ENCODE measurements around the gene PRR16. TPM values are rescaled to one million over a fixed set of nuclear protein-coding genes. Genes with fewer than 3 reads are reported as not detected.

The PRR16 gene
- polyA plus RNA-seq, 4 donors, result 2.4 to 3.0 (median 2.7) TPM; not detected in 1

- no peaks in the 10 kb centered on the region for H3K27me3 ChIP-seq (ENCODE audit: control insufficient read depth in 3 of 3, insufficient read depth in 3 of 3, low read length in 3 of 3)
- DNase-seq, result no peak
- no peak overlapping the region for H3K27ac ChIP-seq (ENCODE audit: low read depth in 1 of 3, low read length in 2 of 3)
- H3K4me1 ChIP-seq (ENCODE audit: control insufficient read depth in 3 of 3, insufficient read depth in 2 of 3, low read depth in 1 of 3, low read length in 2 of 3), result no peaks in the 10 kb centered on the region
- H3K9me3 ChIP-seq (ENCODE audit: control insufficient read depth in 2 of 2, insufficient read depth in 1 of 2, low read depth in 1 of 2, low read length in 1 of 2), result peaks cover 0 to 6% of the 10 kb centered on the region in 2 donors
- no peak for FAIRE-seq
- no peak overlapping the region for H3K4me3 ChIP-seq (ENCODE audit: low read depth in 1 of 3, low read length in 3 of 3)
- no peaks in the 10 kb centered on the region for H3K36me3 ChIP-seq (ENCODE audit: control insufficient read depth in 3 of 3, insufficient read depth in 2 of 3, low read depth in 1 of 3, low read length in 3 of 3)
Observed at GRCh38 chr5:120568711-120569110, 104.6 kb downstream of the PRR16 start.

GRCh38 chr5:120576588-120576987 lies 112.5 kb downstream of the PRR16 start:
- no peaks in the 10 kb centered on the region for H3K9me3 ChIP-seq (ENCODE audit: control insufficient read depth in 2 of 2, insufficient read depth in 1 of 2, low read depth in 1 of 2, low read length in 1 of 2)
- no peak for DNase-seq
- H3K36me3 ChIP-seq (ENCODE audit: control insufficient read depth in 3 of 3, insufficient read depth in 2 of 3, low read depth in 1 of 3, low read length in 3 of 3), result no peaks in the 10 kb centered on the region
- H3K27ac ChIP-seq (ENCODE audit: low read depth in 1 of 3, low read length in 2 of 3), result no peak overlapping the region
- no peaks in the 10 kb centered on the region for H3K27me3 ChIP-seq (ENCODE audit: control insufficient read depth in 3 of 3, insufficient read depth in 3 of 3, low read length in 3 of 3)
- 28 to 53% (median 39%) methylated on average over 1 of the region's 1 CpG for WGBS, 3 donors
- no peak overlapping the region for H3K4me3 ChIP-seq (ENCODE audit: low read depth in 1 of 3, low read length in 3 of 3)
- no peaks in the 10 kb centered on the region for H3K4me1 ChIP-seq (ENCODE audit: control insufficient read depth in 3 of 3, insufficient read depth in 2 of 3, low read depth in 1 of 3, low read length in 2 of 3)
- no peak for FAIRE-seq

- no peak for FAIRE-seq
- WGBS, 3 donors, result 12 to 37% (median 30%) methylated on average over 2 of the region's 2 CpGs
- H3K27ac ChIP-seq (ENCODE audit: low read depth in 1 of 3, low read length in 2 of 3), result no peak overlapping the region
Observed at GRCh38 chr5:120582635-120583034, 118.5 kb downstream of the PRR16 start.

GRCh38 chr5:120586646-120587045 lies 122.5 kb downstream of the PRR16 start:
- H3K4me3 ChIP-seq (ENCODE audit: low read depth in 1 of 3, low read length in 3 of 3), result no peak overlapping the region
- DNase-seq (no peak), FAIRE-seq (no peak)
- H3K4me1 ChIP-seq (ENCODE audit: control insufficient read depth in 3 of 3, insufficient read depth in 2 of 3, low read depth in 1 of 3, low read length in 2 of 3), result no peaks in the 10 kb centered on the region
- no peak overlapping the region for H3K27ac ChIP-seq (ENCODE audit: low read depth in 1 of 3, low read length in 2 of 3)
- no peaks in the 10 kb centered on the region for H3K9me3 ChIP-seq (ENCODE audit: control insufficient read depth in 2 of 2, insufficient read depth in 1 of 2, low read depth in 1 of 2, low read length in 1 of 2)
- H3K27me3 ChIP-seq (ENCODE audit: control insufficient read depth in 3 of 3, insufficient read depth in 3 of 3, low read length in 3 of 3), result no peaks in the 10 kb centered on the region
- H3K36me3 ChIP-seq (ENCODE audit: control insufficient read depth in 3 of 3, insufficient read depth in 2 of 3, low read depth in 1 of 3, low read length in 3 of 3), result no peaks in the 10 kb centered on the region
- WGBS, 3 donors, result 55 to 76% (median 60%) methylated on average over 1 of the region's 1 CpG

More at GRCh38 chr5:120582635-120583034, 118.5 kb downstream of the PRR16 start:
- H3K9me3 ChIP-seq (ENCODE audit: control insufficient read depth in 2 of 2, insufficient read depth in 1 of 2, low read depth in 1 of 2, low read length in 1 of 2), result no peaks in the 10 kb centered on the region
- H3K27me3 ChIP-seq (ENCODE audit: control insufficient read depth in 3 of 3, insufficient read depth in 3 of 3, low read length in 3 of 3), result no peaks in the 10 kb centered on the region
- H3K4me1 ChIP-seq (ENCODE audit: control insufficient read depth in 3 of 3, insufficient read depth in 2 of 3, low read depth in 1 of 3, low read length in 2 of 3), result no peaks in the 10 kb centered on the region
- no peak for DNase-seq
- no peaks in the 10 kb centered on the region for H3K36me3 ChIP-seq (ENCODE audit: control insufficient read depth in 3 of 3, insufficient read depth in 2 of 3, low read depth in 1 of 3, low read length in 3 of 3)
- H3K4me3 ChIP-seq (ENCODE audit: low read depth in 1 of 3, low read length in 3 of 3), result no peak overlapping the region

- Histone ChIP-seq H3K4me3 (ENCODE audit: low read depth in 1 of 3, low read length in 3 of 3) (no peak overlapping the region), H3K27me3 (ENCODE audit: control insufficient read depth in 3 of 3, insufficient read depth in 3 of 3, low read length in 3 of 3) (no peaks in the 10 kb centered on the region), H3K36me3 (ENCODE audit: control insufficient read depth in 3 of 3, insufficient read depth in 2 of 3, low read depth in 1 of 3, low read length in 3 of 3) (no peaks in the 10 kb centered on the region), H3K9me3 (ENCODE audit: control insufficient read depth in 2 of 2, insufficient read depth in 1 of 2, low read depth in 1 of 2, low read length in 1 of 2) (no peaks in the 10 kb centered on the region), H3K27ac (ENCODE audit: low read depth in 1 of 3, low read length in 2 of 3) (no peak overlapping the region), H3K4me1 (ENCODE audit: control insufficient read depth in 3 of 3, insufficient read depth in 2 of 3, low read depth in 1 of 3, low read length in 2 of 3) (no peaks in the 10 kb centered on the region)
- WGBS, 3 donors, result 57 to 72% (median 70%) methylated on average over 2 of the region's 2 CpGs
- no peak for FAIRE-seq
- no peak for DNase-seq
Observed at GRCh38 chr5:120591911-120592310, 127.8 kb downstream of the PRR16 start.

- WGBS, 3 donors, result 16 to 31% (median 17%) methylated on average over 2 of the region's 2 CpGs
- Histone ChIP-seq H3K9me3 (ENCODE audit: control insufficient read depth in 2 of 2, insufficient read depth in 1 of 2, low read depth in 1 of 2, low read length in 1 of 2) (no peaks in the 10 kb centered on the region), H3K4me3 (ENCODE audit: low read depth in 1 of 3, low read length in 3 of 3) (no peak overlapping the region), H3K27me3 (ENCODE audit: control insufficient read depth in 3 of 3, insufficient read depth in 3 of 3, low read length in 3 of 3) (no peaks in the 10 kb centered on the region), H3K36me3 (ENCODE audit: control insufficient read depth in 3 of 3, insufficient read depth in 2 of 3, low read depth in 1 of 3, low read length in 3 of 3) (no peaks in the 10 kb centered on the region), H3K27ac (ENCODE audit: low read depth in 1 of 3, low read length in 2 of 3) (no peak overlapping the region), H3K4me1 (ENCODE audit: control insufficient read depth in 3 of 3, insufficient read depth in 2 of 3, low read depth in 1 of 3, low read length in 2 of 3) (no peaks in the 10 kb centered on the region)
- FAIRE-seq (no peak), DNase-seq (no peak)
Observed at GRCh38 chr5:120599576-120599975, 135.5 kb downstream of the PRR16 start.

- no peaks in the 10 kb centered on the region for H3K9me3 ChIP-seq (ENCODE audit: control insufficient read depth in 2 of 2, insufficient read depth in 1 of 2, low read depth in 1 of 2, low read length in 1 of 2)
- DNase-seq, result no peak
- H3K36me3 ChIP-seq (ENCODE audit: control insufficient read depth in 3 of 3, insufficient read depth in 2 of 3, low read depth in 1 of 3, low read length in 3 of 3), result no peaks in the 10 kb centered on the region
- H3K4me3 ChIP-seq (ENCODE audit: low read depth in 1 of 3, low read length in 3 of 3), result no peak overlapping the region
- H3K27me3 ChIP-seq (ENCODE audit: control insufficient read depth in 3 of 3, insufficient read depth in 3 of 3, low read length in 3 of 3), result no peaks in the 10 kb centered on the region
- WGBS, 3 donors, result 82 to 89% (median 86%) methylated on average over 4 of the region's 4 CpGs
- no peaks in the 10 kb centered on the region for H3K4me1 ChIP-seq (ENCODE audit: control insufficient read depth in 3 of 3, insufficient read depth in 2 of 3, low read depth in 1 of 3, low read length in 2 of 3)
- no peak overlapping the region for H3K27ac ChIP-seq (ENCODE audit: low read depth in 1 of 3, low read length in 2 of 3)
- no peak for FAIRE-seq
Observed at GRCh38 chr5:120600639-120601038, 136.5 kb downstream of the PRR16 start.

GRCh38 chr5:120602033-120602432 lies 137.9 kb downstream of the PRR16 start:
- Histone ChIP-seq H3K4me1 (ENCODE audit: control insufficient read depth in 3 of 3, insufficient read depth in 2 of 3, low read depth in 1 of 3, low read length in 2 of 3) (no peaks in the 10 kb centered on the region), H3K36me3 (ENCODE audit: control insufficient read depth in 3 of 3, insufficient read depth in 2 of 3, low read depth in 1 of 3, low read length in 3 of 3) (no peaks in the 10 kb centered on the region), H3K4me3 (ENCODE audit: low read depth in 1 of 3, low read length in 3 of 3) (no peak overlapping the region), H3K9me3 (ENCODE audit: control insufficient read depth in 2 of 2, insufficient read depth in 1 of 2, low read depth in 1 of 2, low read length in 1 of 2) (no peaks in the 10 kb centered on the region), H3K27ac (ENCODE audit: low read depth in 1 of 3, low read length in 2 of 3) (no peak overlapping the region), H3K27me3 (ENCODE audit: control insufficient read depth in 3 of 3, insufficient read depth in 3 of 3, low read length in 3 of 3) (no peaks in the 10 kb centered on the region)
- 76 to 86% (median 77%) methylated on average over 1 of the region's 1 CpG for WGBS, 3 donors
- FAIRE-seq (no peak), DNase-seq (no peak)

- Histone ChIP-seq H3K9me3 (ENCODE audit: control insufficient read depth in 2 of 2, insufficient read depth in 1 of 2, low read depth in 1 of 2, low read length in 1 of 2) (no peaks in the 10 kb centered on the region), H3K27ac (ENCODE audit: low read depth in 1 of 3, low read length in 2 of 3) (no peak overlapping the region), H3K4me1 (ENCODE audit: control insufficient read depth in 3 of 3, insufficient read depth in 2 of 3, low read depth in 1 of 3, low read length in 2 of 3) (no peaks in the 10 kb centered on the region), H3K36me3 (ENCODE audit: control insufficient read depth in 3 of 3, insufficient read depth in 2 of 3, low read depth in 1 of 3, low read length in 3 of 3) (no peaks in the 10 kb centered on the region), H3K4me3 (ENCODE audit: low read depth in 1 of 3, low read length in 3 of 3) (no peak overlapping the region), H3K27me3 (ENCODE audit: control insufficient read depth in 3 of 3, insufficient read depth in 3 of 3, low read length in 3 of 3) (no peaks in the 10 kb centered on the region)
- 69 to 79% (median 78%) methylated on average over 2 of the region's 2 CpGs for WGBS, 3 donors
- FAIRE-seq, result no peak
- no peak for DNase-seq
Observed at GRCh38 chr5:120604884-120605283, 140.8 kb downstream of the PRR16 start.
